GM23338 (cell line): ENCODE data around the gene SH3RF3. TPM values are rescaled to one million over a fixed set of nuclear protein-coding genes. Genes with fewer than 3 reads are reported as not detected.

Source experiments
- ATAC-seq: fragments of 200-7000 bp; cut with Tn5 transposase; 3 replicates; pipeline ENCODE4 v1.9.1; 2020
- DNase-seq: peaks from one replicate; pipeline ENCODE4 v3.0.0-alpha.2; 2015; ENCODE audit warnings: low spot score
- H2AFZ ChIP-seq: fragments of 200-600 bp; sonication (generic); 2 replicates; pipeline ENCODE4 v1.8.0; 2016; ENCODE audit warnings: antibody characterized with exemption, mild to moderate bottlenecking, moderate library complexity
- H3F3A ChIP-seq: fragments of 200-600 bp; sonication (generic); replicated peaks from 2 replicates; pipeline ENCODE4 v1.8.0; 2017; ENCODE audit warnings: antibody characterized with exemption, mixed run types, low read depth
- H3K27ac ChIP-seq: fragments of 200-600 bp; sonication (generic); 2 replicates; pipeline ENCODE4 v1.6.1; 2016; ENCODE audit warnings: low read depth
- H3K27me3 ChIP-seq: fragments of 200-600 bp; sonication (generic); 2 replicates; pipeline ENCODE4 v1.8.0; 2016; ENCODE audit warnings: mild to moderate bottlenecking, mixed run types, moderate library complexity; ENCODE audit not compliant: insufficient read depth
- H3K36me3 ChIP-seq: fragments of 200-600 bp; sonication (generic); 2 replicates; pipeline ENCODE4 v1.8.0; 2016; ENCODE audit warnings: mild to moderate bottlenecking; ENCODE audit not compliant: insufficient read depth
- H3K4me1 ChIP-seq: fragments of 200-600 bp; sonication (generic); 2 replicates; pipeline ENCODE4 v1.8.0; 2016; ENCODE audit warnings: mild to moderate bottlenecking, moderate library complexity; ENCODE audit not compliant: insufficient read depth
- H3K4me2 ChIP-seq: fragments of 200-600 bp; sonication (generic); 2 replicates; pipeline ENCODE4 v1.7.1; 2017; ENCODE audit warnings: mixed run types
- H3K4me3 ChIP-seq: fragments of 200-600 bp; sonication (generic); 2 replicates; pipeline ENCODE4 v1.6.1; 2016; ENCODE audit warnings: mixed run types
- H3K79me2 ChIP-seq: fragments of 200-600 bp; sonication (generic); replicated peaks from 2 replicates; pipeline ENCODE4 v1.8.0; 2017; ENCODE audit warnings: mild to moderate bottlenecking; ENCODE audit not compliant: insufficient read depth
- H3K9me2 ChIP-seq: fragments of 200-600 bp; sonication (generic); 2 replicates; pipeline ENCODE4 v1.8.0; 2017; ENCODE audit not compliant: insufficient read depth
- H4K20me1 ChIP-seq: fragments of 200-600 bp; sonication (generic); replicated peaks from 2 replicates; pipeline ENCODE4 v1.8.0; 2017; ENCODE audit warnings: mild to moderate bottlenecking; ENCODE audit not compliant: insufficient read depth
- H3K27ac Mint-ChIP-seq: 2 replicates; pipeline ENCODE4 v1.8.0; 2020; ENCODE audit warnings: inconsistent platforms, mild to moderate bottlenecking, moderate library complexity, mixed read lengths
- H3K27me3 Mint-ChIP-seq: 3 replicates; pipeline ENCODE4 v1.8.0; 2022; ENCODE audit warnings: low read depth, mild to moderate bottlenecking, moderate library complexity, mixed read lengths, inconsistent platforms; ENCODE audit not compliant: insufficient read depth, poor library complexity
- H3K36me3 Mint-ChIP-seq: 3 replicates; pipeline ENCODE4 v1.8.0; 2021; ENCODE audit warnings: low read depth, mild to moderate bottlenecking, inconsistent platforms, moderate library complexity, mixed read lengths
- H3K4me1 Mint-ChIP-seq: 3 replicates; pipeline ENCODE4 v1.8.0; 2020; ENCODE audit warnings: mild to moderate bottlenecking, inconsistent platforms, mixed read lengths
- H3K4me3 Mint-ChIP-seq: 3 replicates; pipeline ENCODE4 v1.8.0; 2021; ENCODE audit warnings: moderate library complexity, mild to moderate bottlenecking, inconsistent platforms, mixed read lengths
- H3K9me3 Mint-ChIP-seq: 3 replicates; pipeline ENCODE4 v1.8.0; 2020; ENCODE audit warnings: moderate library complexity, mild to moderate bottlenecking, inconsistent platforms, mixed read lengths
- CREB1 ChIP-seq: fragments of 250-450 bp; sonication (Bioruptor Pico); IDR thresholded peaks from 2 replicates; pipeline ENCODE4 v1.5.0; 2020; ENCODE audit warnings: low read depth, mild to moderate bottlenecking, moderate library complexity
- EZH2 ChIP-seq: fragments of 200-600 bp; sonication (generic); IDR thresholded peaks from one replicate; pipeline ENCODE4 v1.8.0; 2017; ENCODE audit warnings: antibody characterized with exemption, mild to moderate bottlenecking, low read depth; ENCODE audit not compliant: unreplicated experiment
- EZH2phosphoT487 ChIP-seq: fragments of 200-600 bp; sonication (generic); IDR thresholded peaks from one replicate; pipeline ENCODE4 v1.8.1; 2018; ENCODE audit warnings: antibody characterized with exemption; ENCODE audit not compliant: unreplicated experiment
- JUNB ChIP-seq: IDR thresholded peaks from one replicate; pipeline ENCODE4 v1.6.1; 2016; ENCODE audit warnings: antibody characterized with exemption; ENCODE audit not compliant: unreplicated experiment
- NANOG ChIP-seq: IDR thresholded peaks from 2 replicates; pipeline ENCODE4 v1.6.1; 2016; ENCODE audit warnings: antibody characterized with exemption, borderline replicate concordance
- POLR2AphosphoS5 ChIP-seq: IDR thresholded peaks from 2 replicates; pipeline ENCODE4 v1.6.1; 2016; ENCODE audit warnings: antibody characterized with exemption, low read depth
- REST ChIP-seq: IDR thresholded peaks from one replicate; pipeline ENCODE4 v1.6.1; 2018; ENCODE audit warnings: antibody characterized with exemption; ENCODE audit not compliant: unreplicated experiment
- STAT1 ChIP-seq: IDR thresholded peaks from one replicate; pipeline ENCODE4 v1.6.1; 2016; ENCODE audit warnings: antibody characterized with exemption; ENCODE audit not compliant: unreplicated experiment
- ZNF114 ChIP-seq: fragments of 250-450 bp; sonication (Bioruptor Pico); IDR thresholded peaks from 2 replicates; pipeline ENCODE4 v1.5.0; 2020; ENCODE audit warnings: mild to moderate bottlenecking, moderate library complexity
- ZNF331 ChIP-seq: fragments of 250-450 bp; sonication (Bioruptor Pico); IDR thresholded peaks from 2 replicates; pipeline ENCODE4 v1.5.0; 2020; ENCODE audit warnings: low read depth, mild to moderate bottlenecking, moderate library complexity
- polyA plus RNA-seq: library from polyadenylated mRNA; unstranded; fragments of >200 nt; fragmentation: Nextera tagmentation; extraction: Ambion mirVana; gene quantifications from 2 replicates; pipeline ENCODE4 v1.2.1, GENCODE V29; 2016
- total RNA-seq: library from RNA; depleted of rRNA; stranded (reverse); fragments of >200 nt; shearing (Covaris generic); gene quantifications from 2 replicates; pipeline ENCODE4 v1.2.3, GENCODE V29; 2014
- TF ChIP-seq, protein P1 (sequence below): IDR thresholded peaks from 2 replicates; pipeline ENCODE4 v1.6.1; 2016; ENCODE audit warnings: antibody characterized with exemption
- TF ChIP-seq, protein P2 (sequence below), 2 experiments: fragments of 200-600 bp in 1 of 2; sonication (generic) in 1 of 2; conservative IDR thresholded peaks; 2 replicates each; pipeline versions ENCODE4 v1.5.1 to v1.6.1; 2016 to 2017; ENCODE audit warnings: antibody characterized with exemption in 2 of 2, low read depth in 2 of 2, mild to moderate bottlenecking in 2 of 2, moderate library complexity in 1 of 2
- TF ChIP-seq, protein P3 (sequence below): fragments of 250-450 bp; sonication (Bioruptor Pico); IDR thresholded peaks from 2 replicates; pipeline ENCODE4 v1.5.0; 2020; ENCODE audit warnings: mild to moderate bottlenecking, moderate library complexity

The SH3RF3 gene
- total and polyA plus RNA-seq, 2 experiments from 2014 or later = 0.11 to 0.63 TPM

DNA sequence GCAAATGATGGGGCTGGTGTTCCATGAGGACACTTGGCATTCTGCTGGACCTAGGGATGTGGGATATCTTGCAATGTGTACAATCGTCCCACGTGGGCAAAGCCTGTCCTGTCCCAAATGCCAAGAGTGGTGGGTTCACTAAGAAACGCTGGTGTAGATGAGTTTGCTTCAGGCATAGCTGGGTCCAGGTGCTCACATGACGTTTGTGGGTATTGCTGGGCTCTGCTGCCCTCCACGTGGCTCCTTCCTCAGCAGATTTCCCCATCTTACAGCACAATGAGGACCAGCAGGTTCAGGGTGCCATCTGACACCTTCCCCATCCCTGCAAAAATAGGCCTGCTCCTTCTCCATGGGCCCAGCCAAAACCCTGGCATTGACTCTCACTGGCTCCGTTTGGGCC lies 378.8 kb downstream of the SH3RF3 start:
- H3K4me2 ChIP-seq = no peak overlapping the region
- H3K4me1 ChIP-seq = no peaks in the 10 kb centered on the region
- no peaks in the 10 kb centered on the region for H4K20me1 ChIP-seq
- TF ChIP-seq EZH2 (no peak), ZNF114 (no peak), REST (no peak), STAT1 (no peak), ZNF331 (CRISPR knock-in tag) (no peak), JUNB (no peak), POLR2AphosphoS5 (no peak), NANOG (no peak), EZH2phosphoT487 (no peak), CREB1 (no peak)
- TF ChIP-seq, protein P1, sequence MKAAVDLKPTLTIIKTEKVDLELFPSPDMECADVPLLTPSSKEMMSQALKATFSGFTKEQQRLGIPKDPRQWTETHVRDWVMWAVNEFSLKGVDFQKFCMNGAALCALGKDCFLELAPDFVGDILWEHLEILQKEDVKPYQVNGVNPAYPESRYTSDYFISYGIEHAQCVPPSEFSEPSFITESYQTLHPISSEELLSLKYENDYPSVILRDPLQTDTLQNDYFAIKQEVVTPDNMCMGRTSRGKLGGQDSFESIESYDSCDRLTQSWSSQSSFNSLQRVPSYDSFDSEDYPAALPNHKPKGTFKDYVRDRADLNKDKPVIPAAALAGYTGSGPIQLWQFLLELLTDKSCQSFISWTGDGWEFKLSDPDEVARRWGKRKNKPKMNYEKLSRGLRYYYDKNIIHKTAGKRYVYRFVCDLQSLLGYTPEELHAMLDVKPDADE = no peak
- TF ChIP-seq, protein P2, sequence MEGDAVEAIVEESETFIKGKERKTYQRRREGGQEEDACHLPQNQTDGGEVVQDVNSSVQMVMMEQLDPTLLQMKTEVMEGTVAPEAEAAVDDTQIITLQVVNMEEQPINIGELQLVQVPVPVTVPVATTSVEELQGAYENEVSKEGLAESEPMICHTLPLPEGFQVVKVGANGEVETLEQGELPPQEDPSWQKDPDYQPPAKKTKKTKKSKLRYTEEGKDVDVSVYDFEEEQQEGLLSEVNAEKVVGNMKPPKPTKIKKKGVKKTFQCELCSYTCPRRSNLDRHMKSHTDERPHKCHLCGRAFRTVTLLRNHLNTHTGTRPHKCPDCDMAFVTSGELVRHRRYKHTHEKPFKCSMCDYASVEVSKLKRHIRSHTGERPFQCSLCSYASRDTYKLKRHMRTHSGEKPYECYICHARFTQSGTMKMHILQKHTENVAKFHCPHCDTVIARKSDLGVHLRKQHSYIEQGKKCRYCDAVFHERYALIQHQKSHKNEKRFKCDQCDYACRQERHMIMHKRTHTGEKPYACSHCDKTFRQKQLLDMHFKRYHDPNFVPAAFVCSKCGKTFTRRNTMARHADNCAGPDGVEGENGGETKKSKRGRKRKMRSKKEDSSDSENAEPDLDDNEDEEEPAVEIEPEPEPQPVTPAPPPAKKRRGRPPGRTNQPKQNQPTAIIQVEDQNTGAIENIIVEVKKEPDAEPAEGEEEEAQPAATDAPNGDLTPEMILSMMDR (conservative IDR thresholded peaks at IDR 0.05; ENCODE audit: low read depth in 2 of 2) = no peak
- TF ChIP-seq, protein P3, sequence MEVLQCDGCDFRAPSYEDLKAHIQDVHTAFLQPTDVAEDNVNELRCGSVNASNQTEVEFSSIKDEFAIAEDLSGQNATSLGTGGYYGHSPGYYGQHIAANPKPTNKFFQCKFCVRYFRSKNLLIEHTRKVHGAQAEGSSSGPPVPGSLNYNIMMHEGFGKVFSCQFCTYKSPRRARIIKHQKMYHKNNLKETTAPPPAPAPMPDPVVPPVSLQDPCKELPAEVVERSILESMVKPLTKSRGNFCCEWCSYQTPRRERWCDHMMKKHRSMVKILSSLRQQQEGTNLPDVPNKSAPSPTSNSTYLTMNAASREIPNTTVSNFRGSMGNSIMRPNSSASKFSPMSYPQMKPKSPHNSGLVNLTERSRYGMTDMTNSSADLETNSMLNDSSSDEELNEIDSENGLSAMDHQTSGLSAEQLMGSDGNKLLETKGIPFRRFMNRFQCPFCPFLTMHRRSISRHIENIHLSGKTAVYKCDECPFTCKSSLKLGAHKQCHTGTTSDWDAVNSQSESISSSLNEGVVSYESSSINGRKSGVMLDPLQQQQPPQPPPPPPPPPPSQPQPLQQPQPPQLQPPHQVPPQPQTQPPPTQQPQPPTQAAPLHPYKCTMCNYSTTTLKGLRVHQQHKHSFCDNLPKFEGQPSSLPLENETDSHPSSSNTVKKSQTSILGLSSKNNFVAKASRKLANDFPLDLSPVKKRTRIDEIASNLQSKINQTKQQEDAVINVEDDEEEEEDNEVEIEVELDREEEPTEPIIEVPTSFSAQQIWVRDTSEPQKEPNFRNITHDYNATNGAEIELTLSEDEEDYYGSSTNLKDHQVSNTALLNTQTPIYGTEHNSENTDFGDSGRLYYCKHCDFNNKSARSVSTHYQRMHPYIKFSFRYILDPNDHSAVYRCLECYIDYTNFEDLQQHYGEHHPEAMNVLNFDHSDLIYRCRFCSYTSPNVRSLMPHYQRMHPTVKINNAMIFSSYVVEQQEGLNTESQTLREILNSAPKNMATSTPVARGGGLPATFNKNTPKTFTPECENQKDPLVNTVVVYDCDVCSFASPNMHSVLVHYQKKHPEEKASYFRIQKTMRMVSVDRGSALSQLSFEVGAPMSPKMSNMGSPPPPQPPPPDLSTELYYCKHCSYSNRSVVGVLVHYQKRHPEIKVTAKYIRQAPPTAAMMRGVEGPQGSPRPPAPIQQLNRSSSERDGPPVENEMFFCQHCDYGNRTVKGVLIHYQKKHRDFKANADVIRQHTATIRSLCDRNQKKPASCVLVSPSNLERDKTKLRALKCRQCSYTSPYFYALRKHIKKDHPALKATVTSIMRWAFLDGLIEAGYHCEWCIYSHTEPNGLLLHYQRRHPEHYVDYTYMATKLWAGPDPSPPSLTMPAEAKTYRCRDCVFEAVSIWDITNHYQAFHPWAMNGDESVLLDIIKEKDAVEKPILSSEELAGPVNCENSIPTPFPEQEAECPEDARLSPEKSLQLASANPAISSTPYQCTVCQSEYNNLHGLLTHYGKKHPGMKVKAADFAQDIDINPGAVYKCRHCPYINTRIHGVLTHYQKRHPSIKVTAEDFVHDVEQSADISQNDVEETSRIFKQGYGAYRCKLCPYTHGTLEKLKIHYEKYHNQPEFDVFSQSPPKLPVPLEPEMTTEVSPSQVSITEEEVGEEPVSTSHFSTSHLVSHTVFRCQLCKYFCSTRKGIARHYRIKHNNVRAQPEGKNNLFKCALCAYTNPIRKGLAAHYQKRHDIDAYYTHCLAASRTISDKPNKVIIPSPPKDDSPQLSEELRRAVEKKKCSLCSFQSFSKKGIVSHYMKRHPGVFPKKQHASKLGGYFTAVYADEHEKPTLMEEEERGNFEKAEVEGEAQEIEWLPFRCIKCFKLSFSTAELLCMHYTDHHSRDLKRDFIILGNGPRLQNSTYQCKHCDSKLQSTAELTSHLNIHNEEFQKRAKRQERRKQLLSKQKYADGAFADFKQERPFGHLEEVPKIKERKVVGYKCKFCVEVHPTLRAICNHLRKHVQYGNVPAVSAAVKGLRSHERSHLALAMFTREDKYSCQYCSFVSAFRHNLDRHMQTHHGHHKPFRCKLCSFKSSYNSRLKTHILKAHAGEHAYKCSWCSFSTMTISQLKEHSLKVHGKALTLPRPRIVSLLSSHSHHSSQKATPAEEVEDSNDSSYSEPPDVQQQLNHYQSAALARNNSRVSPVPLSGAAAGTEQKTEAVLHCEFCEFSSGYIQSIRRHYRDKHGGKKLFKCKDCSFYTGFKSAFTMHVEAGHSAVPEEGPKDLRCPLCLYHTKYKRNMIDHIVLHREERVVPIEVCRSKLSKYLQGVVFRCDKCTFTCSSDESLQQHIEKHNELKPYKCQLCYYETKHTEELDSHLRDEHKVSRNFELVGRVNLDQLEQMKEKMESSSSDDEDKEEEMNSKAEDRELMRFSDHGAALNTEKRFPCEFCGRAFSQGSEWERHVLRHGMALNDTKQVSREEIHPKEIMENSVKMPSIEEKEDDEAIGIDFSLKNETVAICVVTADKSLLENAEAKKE (CRISPR knock-in tag) = no peak
- H3K36me3 ChIP-seq = no peaks in the 10 kb centered on the region
- H3K27ac ChIP-seq = no peak overlapping the region
- H3K79me2 ChIP-seq = no peaks in the 10 kb centered on the region
- ATAC-seq (no peak), DNase-seq (no peak)
- H3K4me1 Mint-ChIP-seq = peaks cover 5% of the 10 kb centered on the region
- H3K36me3 Mint-ChIP-seq = no peaks in the 10 kb centered on the region
- H3K27me3 ChIP-seq = no peaks in the 10 kb centered on the region
- no peaks in the 10 kb centered on the region for H3K9me3 Mint-ChIP-seq
- no peak overlapping the region for H3K4me3 Mint-ChIP-seq
- no peak overlapping the region for H2AFZ ChIP-seq
- peaks cover 8% of the 10 kb centered on the region for H3K27me3 Mint-ChIP-seq
- H3F3A ChIP-seq = no peaks in the 10 kb centered on the region
- no peak overlapping the region for H3K27ac Mint-ChIP-seq
- no peak overlapping the region for H3K4me3 ChIP-seq
- H3K9me2 ChIP-seq = no peaks in the 10 kb centered on the region
